Stomach (tissue), 4 donors: ENCODE measurements around the gene SH3RF2.

Experiments used
- CTCF ChIP-seq, 7 experiments: fragments of 450-650 bp in 4 of 7; fragments of 200-600 bp in 3 of 7; sonication (generic) in 3 of 7; IDR thresholded peaks; one replicate each; pipeline ENCODE4 v1.5.1; 2016 to 2019; ENCODE audit warnings: antibody characterized with exemption in 7 of 7, control low read depth in 2 of 7, mild to moderate bottlenecking in 1 of 7
- EP300 ChIP-seq: sonication (generic); formaldehyde crosslinking; IDR thresholded peaks from one replicate; pipeline ENCODE4 v1.6.1; 2017; ENCODE audit warnings: antibody characterized with exemption
- POLR2A ChIP-seq, 4 donors: fragments of 450-650 bp; IDR thresholded peaks; one replicate each; pipeline ENCODE4 v1.6.1; 2016; ENCODE audit warnings: antibody characterized with exemption in 4 of 4, control low read depth in 2 of 4, mild to moderate bottlenecking in 1 of 4, moderate library complexity in 1 of 4
- POLR2AphosphoS5 ChIP-seq, 3 donors: sonication (generic); formaldehyde crosslinking; IDR thresholded peaks; one replicate each; pipeline ENCODE4 v1.6.1; 2016; ENCODE audit warnings: antibody characterized with exemption in 3 of 3

GRCh38 chr5:145906401-145906800, 30.0 kb upstream of the SH3RF2 start:
- no peak for TF ChIP-seq CTCF (IDR thresholded peaks at IDR 0.05)
- no peak for TF ChIP-seq POLR2A (IDR thresholded peaks at IDR 0.05)
- no peak for TF ChIP-seq EP300
- no peak for TF ChIP-seq POLR2AphosphoS5 (IDR thresholded peaks at IDR 0.05)
